BLaER1 treated with 17β-estradiol and CSF1 and Interleukin-3, amounts not matched to agents 10 nM and 100 nM (cell line): Measurements from ENCODE around the gene ARMC7.

Source experiments
- H3K27ac ChIP-seq, 11 experiments: shearing (Covaris generic); formaldehyde crosslinking; 2 replicates each; pipeline ENCODE4 v1.8.1; 2022
- H3K27me3 ChIP-seq, 11 experiments: shearing (Covaris generic); formaldehyde crosslinking; 2 replicates each; pipeline ENCODE4 v1.8.1; 2022
- H3K36me3 ChIP-seq, 11 experiments: shearing (Covaris generic); formaldehyde crosslinking; 2 replicates each; pipeline ENCODE4 v1.8.1; 2022
- H3K4me1 ChIP-seq, 10 experiments: shearing (Covaris generic); formaldehyde crosslinking; 2 replicates each; pipeline ENCODE4 v1.8.1; 2022
- H3K4me2 ChIP-seq, 11 experiments: shearing (Covaris generic); formaldehyde crosslinking; 2 replicates each; pipeline ENCODE4 v1.8.1; 2022
- H3K4me3 ChIP-seq, 10 experiments: shearing (Covaris generic); formaldehyde crosslinking; 2 replicates each; pipeline ENCODE4 v1.8.1; 2022
- H3K9ac ChIP-seq, 11 experiments: shearing (Covaris generic); formaldehyde crosslinking; 2 replicates each; pipeline ENCODE4 v1.8.1; 2022
- H3K9me3 ChIP-seq, 11 experiments: shearing (Covaris generic); formaldehyde crosslinking; replicated peaks in 1 of 11; 2 replicates each; pipeline ENCODE4 v1.8.1; 2022
- H4K20me1 ChIP-seq, 11 experiments: shearing (Covaris generic); formaldehyde crosslinking; 2 replicates each; pipeline ENCODE4 v1.8.1; 2022
- Cebpa-rat ChIP-seq, 11 experiments: shearing (Covaris generic); IDR thresholded peaks; 2 replicates each; pipeline ENCODE4 v1.8.1; 2022

ARMC7 gene

DNA sequence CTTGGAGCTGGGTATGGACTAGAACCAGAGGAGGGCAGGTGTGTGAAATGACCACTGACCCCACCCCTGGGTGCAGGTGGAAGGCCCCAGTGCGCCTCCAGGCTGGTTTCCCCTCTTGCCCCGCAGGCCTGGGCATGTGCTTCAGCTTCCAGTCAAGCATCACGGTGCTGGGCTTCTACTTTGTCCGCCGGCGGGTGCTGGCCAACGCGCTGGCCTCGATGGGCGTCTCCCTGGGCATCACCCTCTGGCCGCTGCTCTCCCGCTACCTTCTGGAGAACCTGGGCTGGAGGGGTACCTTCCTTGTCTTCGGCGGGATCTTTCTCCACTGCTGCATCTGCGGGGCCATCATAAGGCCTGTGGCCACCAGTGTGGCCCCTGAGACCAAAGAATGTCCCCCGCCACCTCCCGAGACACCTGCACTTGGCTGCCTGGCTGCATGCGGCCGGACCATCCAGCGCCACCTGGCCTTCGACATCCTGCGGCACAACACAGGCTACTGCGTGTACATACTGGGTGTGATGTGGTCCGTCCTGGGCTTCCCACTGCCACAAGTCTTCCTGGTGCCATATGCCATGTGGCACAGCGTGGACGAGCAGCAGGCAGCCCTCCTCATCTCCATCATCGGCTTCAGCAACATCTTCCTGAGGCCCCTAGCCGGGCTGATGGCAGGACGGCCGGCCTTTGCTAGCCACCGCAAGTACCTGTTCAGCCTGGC is 9.7 kb upstream of the ARMC7 start:
- H3K9ac ChIP-seq, result no peak overlapping the region
- no peak overlapping the region for H3K4me2 ChIP-seq
- no peak for TF ChIP-seq Cebpa-rat (IDR thresholded peaks at IDR 0.05)
- H3K4me3 ChIP-seq, result no peak overlapping the region
- H3K27me3 ChIP-seq, result no peaks in the 10 kb centered on the region
- no peak overlapping the region for H3K27ac ChIP-seq
- peaks cover 0 to 55% (median 11%) of the 10 kb centered on the region in 11 experiments; a peak in 15 of 22 replicates for H3K36me3 ChIP-seq
- peaks cover 11 to 36% (median 29%) of the 10 kb centered on the region in 10 experiments for H3K4me1 ChIP-seq
- H4K20me1 ChIP-seq, result peaks cover 0 to 12% (median 0%) of the 10 kb centered on the region in 11 experiments; a peak in 3 of 22 replicates
- H3K9me3 ChIP-seq, result no peaks in the 10 kb centered on the region

DNA sequence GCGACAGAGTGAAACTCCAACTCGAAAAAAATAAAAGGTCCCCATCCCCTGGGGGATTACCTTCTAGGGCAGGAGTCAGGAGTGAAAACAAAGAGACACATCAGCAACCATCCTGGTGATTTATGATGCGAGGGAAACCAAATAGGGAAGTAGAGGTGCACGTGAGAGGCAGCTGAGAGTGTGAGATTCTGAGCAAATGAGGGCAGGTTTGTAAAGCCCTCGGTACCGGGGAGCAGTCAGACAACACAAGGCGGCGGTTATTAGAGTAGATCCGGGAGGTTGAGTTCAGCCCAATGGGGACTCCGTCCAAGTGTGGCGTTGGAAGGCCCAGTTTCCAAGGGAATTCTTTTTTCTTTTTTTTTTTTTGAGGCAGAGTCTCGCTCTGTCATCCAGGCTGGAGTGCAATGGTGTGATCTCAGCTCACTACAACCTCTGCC is 7.4 kb upstream of the ARMC7 start:
- Histone ChIP-seq H3K9ac (no peak overlapping the region), H3K27ac (no peak overlapping the region; a peak in 1 of 22 replicates), H4K20me1 (peaks cover 0 to 14% (median 0%) of the 10 kb centered on the region in 11 experiments; a peak in 3 of 22 replicates), H3K4me3 (no peak overlapping the region), H3K4me2 (peak overlapping the region; percentile 20 to 74 (median 50)), H3K27me3 (no peaks in the 10 kb centered on the region), H3K9me3 (no peaks in the 10 kb centered on the region), H3K36me3 (peaks cover 0 to 58% (median 11%) of the 10 kb centered on the region in 11 experiments; a peak in 15 of 22 replicates), H3K4me1 (peaks cover 11 to 17% (median 14%) of the 10 kb centered on the region in 10 experiments)
- no peak for TF ChIP-seq Cebpa-rat (IDR thresholded peaks at IDR 0.05)

DNA sequence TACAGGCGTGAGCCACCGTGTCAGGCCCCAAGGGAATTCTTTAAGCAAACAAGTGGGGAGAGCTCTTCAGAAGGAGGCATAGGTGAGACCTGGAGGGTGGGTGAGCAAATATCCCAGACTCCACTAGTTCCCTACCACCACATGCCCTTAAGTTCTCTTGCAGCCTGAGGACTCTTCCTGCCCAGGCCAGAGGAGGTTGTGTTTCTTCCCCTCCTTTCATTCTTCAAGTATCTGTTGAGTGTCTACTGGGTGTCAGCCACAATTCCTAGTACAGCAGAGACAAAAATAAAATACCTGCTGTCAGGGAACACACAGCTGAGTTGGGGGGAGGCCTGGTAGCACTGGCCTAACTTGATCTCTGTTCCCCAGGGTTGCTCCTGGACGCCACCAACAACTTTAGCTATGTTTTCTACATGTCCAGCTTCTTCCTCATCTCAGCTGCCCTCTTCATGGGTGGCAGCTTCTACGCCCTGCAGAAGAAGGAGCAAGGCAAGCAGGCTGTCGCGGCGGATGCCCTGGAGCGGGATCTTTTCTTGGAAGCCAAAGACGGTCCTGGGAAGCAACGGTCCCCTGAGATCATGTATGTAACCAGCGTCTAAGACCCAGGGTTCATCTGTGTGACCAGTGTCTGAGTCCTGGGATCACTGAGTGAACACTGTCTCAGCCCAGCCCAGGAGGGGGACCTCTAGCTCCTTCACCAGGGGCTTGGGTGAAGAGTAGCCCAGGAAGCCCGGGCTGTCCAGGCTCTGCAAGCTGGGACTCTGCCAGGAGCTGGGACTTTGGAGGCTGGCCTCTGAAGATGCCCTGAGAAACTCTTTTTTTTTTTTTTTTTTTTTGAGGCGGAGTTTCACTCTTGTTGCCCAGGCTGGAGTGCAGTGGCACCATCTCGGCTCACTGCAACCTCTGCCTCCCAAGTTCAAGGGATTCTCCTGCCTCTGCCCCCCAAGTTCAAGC is 5.9 kb upstream of the ARMC7 start:
- Histone ChIP-seq H3K36me3 (peaks cover 0 to 44% (median 11%) of the 10 kb centered on the region in 11 experiments; a peak in 14 of 22 replicates), H3K9ac (no peak overlapping the region), H3K27me3 (peaks cover 0 to 11% (median 10%) of the 10 kb centered on the region in 11 experiments; a peak in 16 of 22 replicates), H3K9me3 (no peaks in the 10 kb centered on the region), H3K4me3 (no peak overlapping the region), H4K20me1 (peaks cover 0 to 14% (median 0%) of the 10 kb centered on the region in 11 experiments; a peak in 3 of 22 replicates), H3K27ac (no peak overlapping the region), H3K4me1 (peaks cover 14 to 22% (median 18%) of the 10 kb centered on the region in 10 experiments), H3K4me2 (no peak overlapping the region)
- no peak for TF ChIP-seq Cebpa-rat (IDR thresholded peaks at IDR 0.05)

DNA sequence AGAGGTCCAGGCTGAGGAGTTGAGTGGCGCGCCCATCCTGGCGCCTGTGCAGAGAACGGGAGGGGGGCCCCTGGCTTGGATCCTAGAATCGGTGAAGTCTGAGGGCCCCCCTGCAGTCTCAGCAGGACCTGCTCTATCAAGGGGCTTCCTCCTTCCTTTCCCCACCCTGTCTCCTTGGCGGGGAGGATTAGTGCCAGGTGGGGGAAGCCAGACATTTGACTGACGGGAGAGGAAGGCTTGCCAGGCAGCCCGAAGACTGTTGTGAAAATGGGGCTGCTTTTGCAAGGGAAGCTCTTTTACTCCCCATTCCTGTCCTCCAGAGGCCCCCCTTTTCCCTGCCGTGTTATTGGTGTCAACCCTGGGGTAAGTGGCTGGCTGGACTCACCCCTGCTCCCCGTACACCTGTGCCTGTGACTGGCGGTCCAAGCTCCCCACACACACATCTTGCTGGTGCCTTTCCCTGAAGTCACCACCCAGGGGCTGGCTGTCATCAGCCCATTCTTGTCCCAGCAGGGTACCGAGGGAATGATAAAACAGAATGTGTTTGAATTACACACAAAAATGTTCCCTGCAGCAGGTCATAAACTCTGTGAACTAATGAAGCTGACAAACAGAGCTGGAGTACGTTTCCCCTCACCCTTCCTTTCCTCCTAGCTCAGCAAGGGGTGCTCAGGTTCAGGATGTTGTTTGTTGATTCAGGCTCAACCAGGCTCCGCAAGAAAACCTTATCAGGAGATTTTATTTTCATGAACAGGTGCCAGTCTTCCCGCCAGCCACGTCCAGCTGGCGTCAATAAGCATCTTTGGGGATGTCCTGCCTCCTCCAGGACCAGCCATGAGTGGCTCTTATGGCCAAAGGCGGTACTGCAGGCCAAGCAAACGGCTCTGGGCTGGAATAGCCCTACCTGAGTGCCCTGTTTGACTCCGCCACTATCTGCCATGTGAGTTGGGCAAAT is 4.4 kb upstream of the ARMC7 start:
- H4K20me1 ChIP-seq, result peaks cover 0 to 14% (median 0%) of the 10 kb centered on the region in 11 experiments; a peak in 3 of 22 replicates
- no peak overlapping the region for H3K4me2 ChIP-seq
- H3K4me1 ChIP-seq, result peaks cover 21 to 32% (median 28%) of the 10 kb centered on the region in 10 experiments
- H3K9ac ChIP-seq, result no peak overlapping the region
- peaks cover 5 to 19% (median 16%) of the 10 kb centered on the region in 11 experiments; a peak in 17 of 22 replicates for H3K27me3 ChIP-seq
- TF ChIP-seq Cebpa-rat (IDR thresholded peaks at IDR 0.05), result no peak
- no peaks in the 10 kb centered on the region for H3K9me3 ChIP-seq
- no peak overlapping the region for H3K27ac ChIP-seq
- peaks cover 0 to 28% (median 4%) of the 10 kb centered on the region in 11 experiments; a peak in 13 of 22 replicates for H3K36me3 ChIP-seq
- H3K4me3 ChIP-seq, result no peak overlapping the region

DNA sequence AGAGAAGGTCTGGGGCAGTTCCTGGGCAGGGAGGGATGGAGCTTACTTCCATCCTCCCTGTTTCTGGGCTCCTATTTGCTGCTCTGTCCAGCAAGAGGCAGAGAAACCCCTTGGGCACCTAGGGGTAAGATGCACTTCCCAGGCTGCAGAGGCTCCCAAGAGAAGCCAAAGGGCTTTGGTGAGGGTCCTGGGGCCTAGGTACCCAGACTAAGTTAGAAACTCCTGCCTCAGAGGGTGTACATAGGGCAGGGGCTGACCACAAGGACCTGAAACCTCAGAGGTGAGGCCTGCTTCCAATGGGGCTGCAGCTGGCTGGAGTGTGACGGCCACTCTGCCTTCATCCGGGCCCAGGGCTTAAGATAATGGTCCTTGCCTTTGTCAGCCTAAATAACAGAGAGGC is 1.6 kb upstream of the ARMC7 start:
- Histone ChIP-seq H3K4me1 (peaks cover 28 to 39% (median 31%) of the 10 kb centered on the region in 10 experiments), H3K27me3 (peaks cover 5 to 19% (median 16%) of the 10 kb centered on the region in 11 experiments; a peak in 17 of 22 replicates), H3K27ac (no peak overlapping the region), H3K4me2 (peak overlapping the region in 3 of 11 experiments; percentile 99; a peak in 6 of 22 replicates), H3K36me3 (peaks cover 0 to 21% (median 0%) of the 10 kb centered on the region in 11 experiments; a peak in 9 of 22 replicates), H3K4me3 (no peak overlapping the region), H4K20me1 (peaks cover 0 to 16% (median 0%) of the 10 kb centered on the region in 11 experiments; a peak in 4 of 22 replicates), H3K9ac (no peak overlapping the region), H3K9me3 (no peaks in the 10 kb centered on the region)
- no peak for TF ChIP-seq Cebpa-rat (IDR thresholded peaks at IDR 0.05)

DNA sequence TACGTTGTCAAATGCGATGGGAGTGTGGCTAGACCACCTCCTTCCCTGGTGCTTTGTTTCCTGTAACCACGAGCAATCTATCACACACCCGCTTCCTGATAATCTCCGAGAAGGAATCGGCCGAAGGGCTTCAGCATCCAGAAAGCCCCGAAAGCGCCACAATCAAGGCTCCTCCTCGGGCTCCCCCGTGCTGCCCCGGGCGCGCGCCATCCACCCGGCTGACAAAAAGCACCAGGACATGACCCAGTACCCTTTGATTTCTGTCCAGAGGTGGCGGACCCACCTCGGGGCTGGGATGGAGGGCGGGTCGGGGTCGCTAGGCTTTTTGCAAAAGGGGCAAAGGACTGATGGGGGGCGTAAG is 743 bp upstream of the ARMC7 start:
- Histone ChIP-seq H3K27ac (no peak overlapping the region), H4K20me1 (peaks cover 0 to 16% (median 0%) of the 10 kb centered on the region in 11 experiments; a peak in 6 of 22 replicates), H3K36me3 (peaks cover 0 to 18% (median 0%) of the 10 kb centered on the region in 11 experiments; a peak in 9 of 22 replicates), H3K4me1 (peaks cover 33 to 45% (median 36%) of the 10 kb centered on the region in 10 experiments), H3K9me3 (no peaks in the 10 kb centered on the region), H3K9ac (peak overlapping the region; percentile 68 to 83 (median 79); a peak in 20 of 22 replicates), H3K4me3 (peak overlapping the region; percentile 59 to 84 (median 72)), H3K4me2 (peak overlapping the region; percentile 88 to 100 (median 99)), H3K27me3 (peaks cover 5 to 19% (median 16%) of the 10 kb centered on the region in 11 experiments; a peak in 17 of 22 replicates)
- TF ChIP-seq Cebpa-rat (IDR thresholded peaks at IDR 0.05), result no peak

DNA sequence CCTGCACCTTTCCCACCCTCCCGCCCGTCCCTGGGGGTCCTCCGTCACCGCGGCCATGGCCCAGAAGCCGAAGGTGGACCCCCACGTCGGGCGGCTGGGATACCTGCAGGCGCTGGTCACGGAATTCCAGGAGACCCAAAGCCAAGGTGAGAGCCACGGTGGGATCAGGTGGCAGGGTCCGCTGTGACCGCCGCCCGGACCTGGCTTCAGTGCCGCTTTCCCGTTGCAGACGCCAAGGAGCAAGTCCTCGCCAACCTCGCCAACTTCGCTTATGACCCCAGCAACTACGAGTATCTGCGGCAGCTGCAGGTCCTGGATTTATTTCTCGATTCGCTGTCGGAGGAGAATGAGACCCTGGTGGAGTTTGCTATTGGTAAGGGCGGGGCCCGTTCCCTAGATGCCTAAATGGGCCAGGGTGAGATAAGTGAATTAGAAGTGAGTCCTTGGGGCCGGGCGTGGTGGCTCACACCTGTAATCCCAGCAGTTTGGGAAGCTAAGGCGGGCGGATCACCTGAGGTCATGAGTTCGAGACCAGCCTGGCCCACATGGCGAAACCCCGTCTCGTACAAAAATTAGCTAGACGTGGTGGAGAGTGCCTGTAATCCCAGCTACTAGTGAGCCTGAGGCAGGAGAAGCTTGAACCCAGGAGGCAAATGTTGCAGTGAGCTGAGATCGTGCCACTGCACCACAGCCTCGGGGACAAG is 617 bp downstream of the ARMC7 start:
- H3K9me3 ChIP-seq, result no peaks in the 10 kb centered on the region
- H3K27ac ChIP-seq, result peak overlapping the region; percentile 37 to 78 (median 65); a peak in 16 of 22 replicates
- peaks cover 5 to 19% (median 16%) of the 10 kb centered on the region in 11 experiments; a peak in 17 of 22 replicates for H3K27me3 ChIP-seq
- peaks cover 0 to 10% (median 4%) of the 10 kb centered on the region in 11 experiments; a peak in 6 of 22 replicates for H4K20me1 ChIP-seq
- H3K36me3 ChIP-seq, result peaks cover 0 to 7% (median under 1%) of the 10 kb centered on the region in 11 experiments; a peak in 6 of 22 replicates
- TF ChIP-seq Cebpa-rat (IDR thresholded peaks at IDR 0.05), result no peak; a peak in 1 of 22 replicates
- peak overlapping the region; percentile 88 to 100 (median 99) for H3K4me2 ChIP-seq
- H3K4me3 ChIP-seq, result peak overlapping the region; percentile 59 to 84 (median 72)
- H3K4me1 ChIP-seq, result peaks cover 44 to 57% (median 48%) of the 10 kb centered on the region in 10 experiments
- peak overlapping the region; percentile 68 to 83 (median 79) for H3K9ac ChIP-seq
